ENCODE results near the gene PAX7.
"Not testable (repeated sequence)": the region's sequence is repeated elsewhere in the genome, so short reads cannot be mapped to it uniquely, and the experiment has no call there.

Gene PAX7

DNA sequence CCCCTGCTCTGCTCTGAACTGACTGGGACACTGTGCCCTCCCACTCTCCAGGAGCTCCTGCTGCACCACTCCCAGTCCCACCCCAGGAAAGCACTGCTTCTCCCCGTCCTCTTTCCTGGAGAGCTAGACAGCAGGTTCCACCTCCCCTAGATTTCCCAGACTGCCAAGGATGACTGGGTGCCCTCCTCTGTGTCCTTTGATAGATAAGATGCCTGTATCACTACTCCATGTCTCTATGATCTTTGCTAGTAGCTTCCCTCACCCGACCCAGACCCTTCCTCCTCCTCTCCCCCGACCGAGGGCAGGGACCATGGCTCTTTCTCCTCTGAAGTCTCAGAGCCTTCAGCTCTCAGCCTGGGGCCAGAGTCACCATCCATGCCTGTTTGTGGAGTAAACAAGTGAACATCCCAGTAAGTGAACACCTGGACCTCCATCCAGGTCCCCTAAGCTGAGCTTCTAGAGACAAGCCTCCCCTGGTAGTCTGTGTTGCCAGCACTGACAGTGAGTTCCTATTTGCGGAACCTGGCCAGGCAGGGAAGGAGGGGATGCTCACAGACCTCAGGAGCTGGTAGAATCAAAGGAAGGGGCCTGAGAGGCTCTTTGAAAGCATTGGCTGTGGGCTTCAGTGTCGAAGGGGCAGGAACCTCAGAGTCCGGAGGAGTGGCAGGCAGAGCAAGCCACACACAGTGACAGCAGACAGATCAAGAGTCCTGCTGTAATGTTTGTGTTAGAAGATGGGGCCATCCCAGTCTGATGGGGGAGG is 104.0 kb downstream of the PAX7 start:
- DNase-seq = no peak

DNA sequence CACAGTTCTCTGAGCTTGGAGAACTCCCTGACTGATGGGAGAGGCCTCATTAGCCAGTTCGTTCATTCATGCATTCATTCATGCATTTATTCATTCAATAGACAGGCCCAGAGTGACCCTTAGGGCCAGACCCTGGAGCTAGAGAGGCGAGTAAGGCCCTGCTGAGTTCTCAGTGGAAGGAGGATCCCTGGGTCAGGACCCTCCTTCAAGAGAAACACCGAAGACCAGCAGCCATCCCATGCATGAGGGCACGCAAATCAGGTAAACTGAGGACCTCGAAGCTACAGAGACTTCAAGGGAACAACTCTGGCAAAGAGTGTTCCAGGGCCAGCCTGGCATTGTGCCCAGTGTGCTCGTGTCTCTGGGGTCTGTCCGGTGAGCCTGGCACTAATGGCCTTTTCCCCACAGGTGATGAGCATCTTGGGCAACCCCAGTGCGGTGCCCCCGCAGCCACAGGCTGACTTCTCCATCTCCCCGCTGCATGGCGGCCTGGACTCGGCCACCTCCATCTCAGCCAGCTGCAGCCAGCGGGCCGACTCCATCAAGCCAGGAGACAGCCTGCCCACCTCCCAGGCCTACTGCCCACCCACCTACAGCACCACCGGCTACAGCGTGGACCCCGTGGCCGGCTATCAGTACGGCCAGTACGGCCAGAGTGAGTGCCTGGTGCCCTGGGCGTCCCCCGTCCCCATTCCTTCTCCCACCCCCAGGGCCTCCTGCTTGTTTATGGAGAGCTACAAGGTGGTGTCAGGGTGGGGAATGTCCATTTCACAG is 104.8 kb downstream of the PAX7 start:
- DNase-seq = no peak

DNA sequence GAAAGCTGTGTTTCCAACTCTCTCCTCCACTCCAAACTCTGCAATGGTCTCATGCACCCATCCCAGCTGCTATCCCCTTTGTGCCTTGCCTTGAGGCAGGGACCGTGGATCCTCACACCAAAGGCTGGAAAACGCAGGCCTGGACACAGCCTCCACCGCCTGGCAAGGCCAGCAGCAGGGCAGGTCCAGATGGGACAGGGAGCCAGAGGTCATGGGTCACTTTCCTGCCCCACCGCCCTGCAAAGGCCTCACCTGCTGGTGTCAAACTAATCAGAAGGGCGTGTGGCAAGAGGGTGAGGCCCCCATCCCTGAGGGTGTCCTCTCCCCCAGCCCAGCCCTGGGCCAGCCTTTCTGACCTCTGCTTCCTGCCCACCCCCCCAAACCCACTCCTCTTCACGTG is 106.3 kb downstream of the PAX7 start:
- no peak for DNase-seq

DNA sequence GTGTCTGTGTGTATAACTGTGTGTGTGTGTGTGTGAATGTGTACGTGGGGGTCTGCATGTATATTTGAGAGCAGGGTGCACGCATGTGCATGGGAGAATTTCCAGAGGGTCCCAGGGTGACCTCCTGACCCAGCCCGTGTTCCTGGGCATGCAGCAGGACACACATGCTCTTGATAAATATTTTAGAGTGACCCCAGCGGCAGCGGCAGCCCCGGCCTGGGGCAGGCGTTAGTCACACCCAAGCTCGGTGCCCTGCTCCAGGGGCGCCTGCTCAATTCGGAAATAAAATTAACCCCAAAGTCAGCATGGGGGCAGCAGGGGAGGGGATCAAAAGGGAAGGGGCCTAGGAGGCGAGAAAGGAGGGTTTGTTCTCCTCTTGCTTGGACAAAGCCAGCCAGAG is 107.5 kb downstream of the PAX7 start:
- no peak for DNase-seq

DNA sequence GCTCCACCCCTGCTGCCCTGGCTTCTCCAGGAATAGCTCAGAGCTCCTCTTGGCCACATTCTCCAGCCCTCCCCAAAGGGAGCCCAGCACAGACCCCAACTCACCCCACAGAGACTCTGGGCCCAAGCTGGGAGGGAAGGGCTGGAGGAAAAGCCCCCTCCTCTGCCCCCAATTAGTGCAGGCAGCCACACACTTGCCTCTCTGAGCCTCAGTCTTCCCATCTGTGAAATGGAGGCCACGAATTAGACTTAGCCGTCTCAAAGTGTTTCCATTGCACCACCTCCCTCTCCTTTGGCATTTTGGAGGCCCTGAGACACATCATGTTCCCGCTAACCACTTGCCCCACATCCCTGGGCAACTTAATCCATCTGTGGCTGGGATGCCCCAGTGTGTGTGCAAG is 108.0 kb downstream of the PAX7 start:
- no peak for DNase-seq

DNA sequence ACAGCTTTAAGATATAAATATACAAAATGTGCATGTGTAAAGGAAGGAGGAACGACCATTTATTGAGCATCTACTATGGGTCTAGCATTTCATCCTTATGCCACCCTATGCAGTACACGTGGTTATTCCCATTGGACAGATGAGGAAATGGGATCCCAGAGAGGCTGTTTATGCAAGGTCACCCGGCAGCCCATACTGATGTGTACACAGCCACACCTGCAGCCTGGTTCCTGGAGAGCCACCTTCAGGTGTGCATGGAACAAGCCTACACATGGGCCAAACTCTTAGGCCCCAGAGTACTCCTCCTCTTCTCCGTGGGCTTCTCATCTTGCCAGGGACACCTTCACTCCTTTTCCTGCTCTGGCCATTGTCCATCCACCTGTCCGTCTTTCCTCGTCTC is 108.8 kb downstream of the PAX7 start:
- no peak for DNase-seq

DNA sequence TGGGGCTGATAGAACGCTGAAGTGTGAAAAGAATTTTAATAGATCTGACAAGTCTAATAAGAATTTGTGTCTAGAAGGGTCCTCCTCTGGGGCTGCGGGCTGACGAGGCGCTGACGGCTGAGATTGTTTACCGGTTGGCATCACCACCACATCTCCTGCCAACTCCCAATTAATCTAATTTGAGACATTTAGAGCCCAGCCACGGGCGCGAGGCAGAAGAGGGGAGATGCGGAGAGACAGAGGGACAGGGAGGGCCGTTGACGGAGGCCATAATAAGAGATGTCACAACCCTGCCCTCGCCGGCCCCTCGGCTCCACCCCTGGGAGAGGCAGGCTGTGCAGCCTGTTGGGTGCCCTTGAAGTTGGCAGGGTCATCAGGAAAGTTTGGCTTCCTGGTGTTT is 109.3 kb downstream of the PAX7 start:
- no peak for DNase-seq

DNA sequence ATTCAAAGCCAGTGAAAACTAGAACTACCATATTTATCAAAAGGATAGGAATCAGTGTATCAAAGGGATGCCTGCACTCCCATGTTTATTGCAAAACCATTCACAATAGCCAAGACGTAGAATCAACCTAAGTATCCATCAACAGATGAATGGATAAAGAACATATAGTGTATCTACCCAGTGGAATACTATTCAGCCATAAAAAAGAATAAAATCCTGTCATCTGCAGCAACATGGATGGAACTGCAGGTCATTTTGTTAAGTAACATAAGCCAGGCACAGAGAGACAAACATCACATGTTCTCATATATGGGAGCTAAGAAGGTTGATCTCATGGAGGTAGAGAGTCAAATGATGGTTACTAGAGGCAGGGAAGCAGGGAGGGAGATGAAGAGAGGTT is 110.0 kb downstream of the PAX7 start:
- DNase-seq = no peak

DNA sequence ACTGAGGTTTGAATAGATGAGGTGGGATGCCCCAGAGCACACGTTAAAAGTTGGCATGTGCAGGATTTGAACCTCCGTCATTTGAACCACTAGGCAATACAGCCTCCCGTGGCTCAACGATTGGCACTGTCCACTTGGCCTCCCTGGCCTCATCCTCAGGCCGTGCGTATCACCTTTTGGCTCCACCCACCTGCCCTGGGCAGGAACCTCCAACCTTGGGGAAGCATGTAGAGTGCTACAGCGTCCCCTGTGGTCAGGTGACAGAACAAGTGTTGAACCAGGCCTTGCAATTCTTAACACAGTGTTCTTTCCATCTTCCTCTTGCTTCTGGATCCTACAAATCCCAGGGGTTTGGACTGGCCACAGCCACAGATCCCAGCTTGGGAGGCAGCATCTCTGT is 112.6 kb downstream of the PAX7 start:
- DNase-seq = no peak

DNA sequence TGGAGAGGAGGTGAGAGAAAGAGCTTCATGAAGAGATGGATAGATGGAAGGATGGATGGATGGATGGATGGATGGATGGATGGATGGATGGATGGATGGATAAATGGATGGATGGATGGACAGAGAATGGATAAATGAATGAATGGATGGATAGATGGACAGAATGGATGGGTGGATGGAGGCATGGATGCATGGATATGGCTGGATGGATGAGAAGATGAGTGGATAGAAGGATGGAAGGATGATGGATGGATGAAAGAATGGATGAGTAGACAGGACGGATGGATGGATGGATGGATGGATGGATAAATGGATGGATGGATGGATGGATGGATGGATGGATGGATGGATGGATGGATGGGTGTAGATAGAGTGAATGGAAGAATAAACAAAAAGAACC is 113.7 kb downstream of the PAX7 start:
- DNase-seq = not testable (repeated sequence)

DNA sequence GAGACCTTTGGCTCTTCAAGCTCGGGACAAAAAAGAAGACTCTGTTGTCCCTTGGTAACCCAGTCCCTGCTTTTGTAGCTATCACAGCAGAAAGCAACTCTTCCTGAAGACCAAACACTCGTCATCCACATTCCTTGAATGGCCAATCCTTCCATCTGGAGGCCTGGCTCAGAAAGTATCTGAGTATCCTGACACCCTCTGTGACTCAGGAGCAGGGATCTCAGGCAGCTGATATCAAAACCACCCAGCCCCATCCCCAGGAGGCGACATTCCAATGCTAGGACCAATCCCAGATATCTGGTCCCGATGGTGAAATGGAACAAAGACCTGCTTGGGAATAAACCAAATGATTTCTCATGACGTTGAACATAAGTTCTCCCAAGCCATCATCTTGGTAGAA is 116.3 kb downstream of the PAX7 start:
- DNase-seq = no peak

DNA sequence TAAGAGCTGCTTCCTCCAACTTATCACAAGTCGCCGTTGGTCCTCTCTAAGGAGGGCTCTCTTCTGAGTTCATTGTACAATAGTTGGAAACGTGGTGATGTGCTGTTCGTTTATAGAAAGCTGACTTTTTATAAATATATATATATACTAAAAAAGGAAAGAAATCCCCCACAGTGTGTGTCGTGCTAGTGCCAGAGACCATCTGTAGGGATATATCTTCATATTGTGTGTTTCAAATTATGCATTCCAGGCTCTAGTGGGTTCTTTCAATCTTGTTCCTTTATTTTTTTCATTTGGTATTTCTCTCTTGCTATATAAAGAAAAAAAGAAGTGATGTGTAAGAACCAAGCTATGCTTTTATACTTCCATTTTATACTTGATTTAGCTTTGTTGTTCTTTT is 117.0 kb downstream of the PAX7 start:
- DNase-seq = no peak

DNA sequence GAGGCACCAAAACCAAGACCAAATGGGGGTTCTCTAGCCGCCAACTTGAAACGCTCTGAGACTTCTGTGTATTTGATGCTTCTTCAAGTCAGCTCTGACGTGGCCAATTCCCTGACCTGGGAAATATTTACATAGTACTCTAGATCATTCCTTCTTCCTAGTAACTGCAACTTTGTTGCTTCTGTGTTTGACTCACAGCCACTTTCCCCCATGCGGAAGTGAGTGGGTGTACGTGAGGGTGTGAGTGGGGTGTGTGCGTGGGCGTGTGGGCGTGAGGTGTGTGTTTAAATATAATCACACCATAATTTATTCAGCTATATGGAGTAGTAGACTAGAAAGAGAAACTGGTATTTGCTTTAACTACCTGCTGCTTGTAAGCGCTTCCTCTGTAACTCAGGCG is 117.8 kb downstream of the PAX7 start:
- no peak for DNase-seq

DNA sequence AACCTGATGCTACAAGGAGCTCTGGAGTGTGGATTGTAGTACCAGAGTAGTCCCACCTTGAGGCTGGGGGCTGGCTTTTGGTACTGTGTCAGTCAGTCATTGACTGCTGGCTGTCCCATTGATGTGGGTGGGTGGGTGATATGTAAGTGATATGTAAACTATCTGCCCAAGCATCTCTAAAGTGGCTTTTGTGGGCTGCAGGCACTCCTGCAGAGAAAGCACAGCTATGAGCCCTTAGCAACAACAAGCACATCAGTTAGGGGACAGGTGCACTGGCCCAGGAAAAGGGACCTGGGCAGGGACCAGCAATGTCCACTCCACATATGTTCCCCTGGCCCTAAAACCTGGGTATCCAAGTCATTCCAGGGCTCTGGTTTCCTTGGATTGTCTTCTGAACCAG is 118.9 kb downstream of the PAX7 start:
- DNase-seq = no peak

DNA sequence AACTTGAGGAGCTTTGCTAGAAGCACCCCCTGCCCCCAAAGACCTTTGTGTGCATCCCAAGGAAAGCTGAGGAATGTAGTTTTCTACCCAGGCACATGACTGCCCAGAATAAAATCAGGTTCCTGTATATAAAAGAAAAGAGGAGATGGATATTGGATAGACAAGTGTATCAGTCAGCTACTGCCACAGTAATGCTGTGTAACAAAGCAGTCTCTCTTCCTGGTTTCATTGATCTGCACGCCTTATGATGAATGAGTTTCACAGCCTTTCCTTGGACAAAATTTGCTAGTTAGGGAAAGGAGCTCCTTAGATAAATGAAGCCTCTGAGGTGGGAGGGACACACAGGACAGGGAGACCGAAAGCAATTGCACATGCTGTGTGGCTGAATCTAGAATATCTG is 120.0 kb downstream of the PAX7 start:
- DNase-seq = no peak

DNA sequence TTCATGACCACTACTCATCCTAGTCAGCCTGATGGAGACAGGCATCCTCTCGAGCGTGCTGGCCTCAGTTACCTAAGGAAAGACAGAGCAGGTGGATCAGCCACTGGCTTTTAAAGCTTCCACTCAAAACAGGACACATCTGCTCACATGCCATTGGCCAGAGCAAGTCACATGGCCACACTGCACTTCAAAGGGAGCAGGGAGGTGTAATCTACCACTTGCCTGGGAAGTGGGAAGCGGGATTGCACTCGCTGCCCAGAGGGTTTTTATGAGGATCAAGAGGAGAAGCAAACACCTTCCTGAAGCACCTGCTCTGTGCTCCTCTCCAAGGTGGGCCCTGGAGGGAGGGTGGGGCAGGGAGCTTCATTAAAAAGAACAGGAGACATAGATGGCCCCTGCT is 120.8 kb downstream of the PAX7 start:
- DNase-seq = no peak

DNA sequence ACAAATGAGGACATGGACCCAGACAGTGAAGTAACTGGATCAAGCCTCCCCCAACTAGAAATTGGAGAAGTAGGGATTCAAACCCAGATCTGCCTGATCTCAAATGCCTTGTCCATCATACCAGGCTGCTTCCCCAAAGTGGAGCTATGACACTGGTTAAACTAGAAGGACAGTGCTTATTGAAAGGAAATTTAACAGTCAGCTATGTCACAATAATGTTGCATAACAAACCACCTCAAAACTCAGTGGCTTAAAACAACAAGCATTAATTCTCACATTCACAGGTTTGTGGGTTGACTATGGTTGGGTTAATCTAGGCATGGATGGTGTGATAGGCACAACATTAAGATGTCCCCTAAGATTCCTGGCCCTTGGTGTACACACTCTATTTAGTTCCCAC is 121.8 kb downstream of the PAX7 start:
- DNase-seq = no peak

DNA sequence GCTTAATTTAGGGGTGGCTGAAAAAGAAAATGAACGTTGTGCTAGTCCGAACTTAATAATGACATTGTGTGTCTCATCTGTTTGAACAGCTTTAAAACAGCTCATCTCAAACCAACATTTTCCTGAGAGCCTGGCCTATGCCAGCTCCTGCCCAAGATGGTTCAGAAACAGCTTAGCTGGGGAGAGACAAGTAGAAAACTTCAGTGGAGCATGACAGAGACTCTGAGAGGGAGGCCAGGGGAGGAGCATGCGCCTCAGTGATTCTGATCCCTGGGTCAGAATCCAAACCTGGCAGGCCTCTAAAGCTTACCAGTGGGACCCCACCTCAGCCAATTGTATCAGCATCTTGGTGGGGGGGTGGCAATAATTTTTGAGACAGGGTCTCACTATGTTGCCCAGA is 129.5 kb downstream of the PAX7 start:
- DNase-seq = no peak

DNA sequence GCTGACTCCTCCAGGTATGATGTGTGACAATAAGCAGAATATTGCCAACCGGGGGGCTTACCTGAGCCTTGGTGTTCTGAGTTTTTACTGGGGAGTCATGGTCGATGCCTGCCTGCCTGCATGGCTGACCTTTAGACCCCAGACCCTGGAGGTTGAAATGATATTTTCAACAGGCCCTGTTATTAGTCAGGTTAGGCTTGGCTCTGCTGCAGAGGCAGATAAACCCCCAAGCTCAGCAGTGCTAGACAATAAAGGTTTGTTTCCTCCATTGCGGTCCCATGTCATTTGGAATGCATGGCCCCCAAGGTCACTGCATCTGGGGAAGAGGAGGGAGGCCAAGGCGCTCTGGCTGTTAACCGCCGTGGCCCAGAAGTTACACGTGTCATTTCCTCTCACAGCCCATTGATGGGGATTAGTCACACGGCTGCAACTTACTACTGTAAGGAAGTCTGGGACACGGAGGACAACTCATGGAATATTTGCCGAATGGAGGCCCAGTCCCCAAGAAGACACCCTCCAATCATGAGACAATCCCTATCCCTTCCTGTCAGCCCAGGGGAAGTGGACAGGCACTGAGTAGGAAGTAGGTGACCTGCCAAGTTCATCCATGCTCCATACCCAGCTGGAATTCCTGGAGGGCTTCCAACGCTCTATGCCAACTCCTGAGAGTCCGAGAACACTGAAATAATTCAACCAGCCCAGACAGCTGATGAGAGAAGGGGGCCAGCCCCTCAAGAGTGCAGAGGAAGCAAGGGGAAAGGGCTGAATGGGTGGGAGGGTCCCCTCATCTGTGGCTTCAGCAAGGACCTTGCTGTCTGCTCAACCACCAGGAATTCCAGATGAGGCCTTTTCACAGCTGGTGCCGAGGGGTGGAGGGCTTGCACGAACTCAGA is 131.5 kb downstream of the PAX7 start:
- DNase-seq = no peak

DNA sequence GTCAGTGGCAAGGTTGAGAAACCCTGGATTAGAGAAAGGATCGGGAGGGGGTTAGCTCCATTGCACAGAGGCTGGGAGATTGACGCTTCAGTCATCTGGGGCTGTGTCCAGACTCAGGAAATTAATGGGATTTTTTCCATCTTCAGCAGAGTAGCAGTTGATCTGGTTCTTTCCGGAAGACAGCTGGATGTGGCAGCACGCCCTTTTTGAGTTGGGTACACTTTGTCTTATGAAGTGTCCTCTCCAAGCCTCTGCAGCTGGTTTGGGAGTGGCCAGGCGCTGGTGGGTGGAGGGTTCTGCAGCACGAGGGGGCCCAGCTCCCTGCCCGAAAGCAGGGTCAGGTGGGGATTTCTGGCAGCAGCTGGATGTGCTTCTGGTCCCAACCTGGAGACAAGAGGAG is 133.7 kb downstream of the PAX7 start:
- no peak for DNase-seq

DNA sequence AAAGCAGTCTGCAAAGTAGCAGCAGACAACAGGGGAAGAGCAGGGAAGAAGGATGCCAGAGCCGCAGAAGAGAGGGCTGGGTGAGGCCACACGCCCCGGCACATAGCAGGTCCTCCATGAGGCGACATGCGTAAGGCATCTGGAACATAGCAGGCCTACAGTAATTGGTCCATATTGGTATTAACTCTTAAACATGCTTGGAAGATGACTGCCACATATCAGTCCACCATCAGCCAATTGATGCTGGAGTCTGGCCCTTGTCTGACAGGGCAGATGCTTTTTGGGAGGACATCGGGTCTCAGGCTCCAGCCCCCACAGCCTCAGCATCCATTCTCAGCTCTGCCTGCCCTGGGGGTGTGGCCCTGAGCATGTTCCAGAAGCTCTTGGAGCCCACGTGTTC is 135.1 kb downstream of the PAX7 start:
- no peak for DNase-seq

DNA sequence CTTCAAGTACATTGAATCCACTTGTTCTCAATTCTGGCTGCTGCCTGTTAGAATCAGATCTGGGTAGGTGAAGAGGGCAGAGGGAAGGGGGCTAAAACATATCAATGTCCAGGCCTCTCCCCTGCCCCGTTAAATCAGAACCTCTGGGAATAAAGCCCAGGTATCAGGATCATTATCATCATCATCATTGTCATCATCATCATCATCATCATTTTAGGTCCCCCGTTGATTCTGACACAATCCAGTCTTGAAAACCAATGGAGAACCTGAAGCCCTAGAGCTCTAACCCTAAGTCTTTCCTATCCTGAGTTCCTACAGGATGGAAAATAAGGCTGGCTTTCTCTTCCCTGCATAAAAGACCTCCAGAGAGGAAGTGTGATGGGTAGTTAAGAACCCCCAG is 135.7 kb downstream of the PAX7 start:
- no peak for DNase-seq

DNA sequence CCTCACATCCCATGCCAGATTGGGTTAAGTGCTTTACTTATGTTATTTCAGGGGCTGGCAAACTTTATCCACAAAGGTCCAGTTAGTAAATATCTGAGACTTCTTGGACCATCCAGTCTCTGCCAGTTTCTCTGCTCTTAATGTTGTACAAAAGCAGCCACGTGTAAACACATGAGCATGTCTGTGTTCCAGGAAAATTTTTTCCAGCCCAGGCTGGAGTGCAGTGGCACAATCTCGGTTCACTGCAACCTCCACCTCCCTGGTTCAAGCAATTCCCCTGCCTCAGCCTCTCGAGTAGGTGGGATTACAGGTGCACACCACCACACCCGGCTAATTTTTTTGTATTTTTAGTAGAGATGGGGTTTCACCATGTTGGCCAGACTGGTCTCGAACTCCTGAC is 136.9 kb downstream of the PAX7 start:
- DNase-seq = not testable (repeated sequence)

DNA sequence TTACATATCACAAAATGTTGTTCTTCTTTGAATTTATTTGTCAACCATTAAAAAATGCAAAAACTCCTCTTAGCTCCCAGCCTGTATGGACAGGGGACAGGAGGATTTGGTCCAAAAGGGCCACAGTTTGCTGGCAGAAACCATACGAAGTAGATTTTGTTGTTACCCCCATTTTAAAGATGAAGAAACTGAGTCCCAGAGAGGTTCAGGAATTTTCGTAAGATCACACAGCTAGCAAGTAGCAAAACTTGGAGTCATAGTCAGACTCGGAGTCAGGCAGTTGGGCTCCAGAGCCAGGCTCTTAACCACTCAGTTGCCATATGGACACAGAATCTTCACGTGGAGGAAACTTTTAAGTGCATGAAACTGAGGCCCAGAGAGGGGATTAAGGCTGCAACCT is 137.4 kb downstream of the PAX7 start:
- no peak for DNase-seq
